CD4-positive, alpha-beta T cell treated with Interleukin-6 at 100 ng/mL for 8 hours (primary cell): ENCODE measurements around the gene SFSWAP.

Experiments
- DNase-seq: peaks from one replicate; pipeline ENCODE4 v3.0.0-alpha.2; 2020; ENCODE audit warnings: mixed read lengths, low spot score

SFSWAP gene

DNA sequence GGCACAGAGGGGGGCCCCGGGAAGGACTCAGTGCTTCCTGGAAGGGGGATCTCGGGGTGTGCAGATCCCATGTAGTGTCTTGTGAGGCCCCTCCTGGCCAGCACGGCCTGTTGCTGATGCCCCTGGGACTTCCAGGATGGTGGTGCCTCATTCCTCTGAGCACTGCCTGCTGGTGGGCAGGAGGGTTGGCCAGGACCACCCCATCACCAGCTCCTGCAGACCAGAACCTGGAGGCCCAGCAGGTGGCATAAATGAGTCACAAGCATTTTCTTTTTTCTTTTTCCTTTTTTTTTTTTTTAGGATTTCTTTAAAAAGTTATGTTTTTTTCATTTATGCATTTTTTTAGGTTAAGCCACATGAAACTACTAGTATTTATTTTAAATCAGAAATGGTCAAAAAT is 125.3 kb downstream of the SFSWAP start:
- DNase-seq = no peak

- no peak for DNase-seq
These were observed 126.0 kb downstream of the SFSWAP start for GRCh38 chr12:131836714-131837397.

GRCh38 chr12:131840643-131841416 is 129.9 kb downstream of the SFSWAP start:
- no peak for DNase-seq

DNA sequence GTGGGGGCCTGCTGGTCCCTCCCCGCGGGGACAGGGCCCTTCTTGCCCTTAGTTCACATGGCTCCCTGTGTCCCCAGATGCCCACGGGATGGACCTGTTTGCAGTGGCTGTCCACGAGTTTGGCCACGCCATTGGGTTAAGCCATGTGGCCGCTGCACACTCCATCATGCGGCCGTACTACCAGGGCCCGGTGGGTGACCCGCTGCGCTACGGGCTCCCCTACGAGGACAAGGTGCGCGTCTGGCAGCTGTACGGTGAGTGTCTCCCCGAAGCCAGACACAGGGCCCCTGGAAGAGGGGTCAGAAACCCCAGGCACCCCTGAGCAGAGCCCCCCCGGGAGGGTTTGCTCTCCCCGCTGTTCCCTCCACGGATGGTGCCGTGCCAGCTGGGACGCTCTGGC is 130.7 kb downstream of the SFSWAP start:
- DNase-seq = no peak

DNA sequence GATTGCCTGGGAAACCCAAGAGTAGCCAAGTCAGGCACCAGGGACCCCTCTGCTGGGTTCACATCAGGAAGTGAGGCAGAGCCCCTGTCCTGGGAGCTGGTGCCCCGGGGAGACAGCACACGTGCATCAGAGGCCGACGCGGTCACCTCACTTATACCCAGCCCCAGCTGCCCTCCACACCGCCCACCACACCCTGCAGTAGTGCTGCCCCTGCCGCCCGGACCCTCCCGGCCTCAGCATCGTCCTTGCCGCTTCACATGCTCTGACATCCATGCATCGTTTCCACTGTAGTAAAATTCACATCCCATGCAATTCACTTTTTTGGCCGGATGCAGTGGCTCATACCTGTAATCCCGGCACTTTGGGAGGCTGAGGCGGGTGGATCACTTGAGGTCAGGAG is 131.3 kb downstream of the SFSWAP start:
- DNase-seq = no peak

- no peak for DNase-seq
These were observed 132.6 kb downstream of the SFSWAP start for GRCh38 chr12:131843527-131843926.

- DNase-seq = no peak
These were observed 133.2 kb downstream of the SFSWAP start for GRCh38 chr12:131844140-131844539.

GRCh38 chr12:131844656-131845055 is 133.8 kb downstream of the SFSWAP start:
- DNase-seq = no peak

- no peak for DNase-seq
These were observed 134.2 kb downstream of the SFSWAP start for GRCh38 chr12:131845121-131845520.

- no peak for DNase-seq
These were observed 136.6 kb downstream of the SFSWAP start for GRCh38 chr12:131847456-131847855.

- no peak for DNase-seq
These were observed 137.9 kb downstream of the SFSWAP start for GRCh38 chr12:131848753-131849152.
